GM13976 (cell line): ENCODE measurements around the gene GALNT18.

Source experiments
- DNase-seq: peaks from one replicate; pipeline ENCODE4 v3.0.0; 2012; ENCODE audit warnings: low spot score
- CTCF ChIP-seq: IDR thresholded peaks from 2 replicates; pipeline ENCODE4 v1.5.1; 2012; ENCODE audit warnings: borderline replicate concordance, mild to moderate bottlenecking; ENCODE audit not compliant: insufficient read depth; ENCODE audit errors: extremely low read depth, missing control alignments, control extremely low read depth
- in situ Hi-C: fragments of 300-500 bp; cut with MboI; formaldehyde crosslinking; loops from one replicate; pipeline ENCODE4 v1.12.0; 2022; ENCODE audit warnings: low sequenced_read_pairs, mixed read lengths, inconsistent platforms; ENCODE audit not compliant: unreplicated experiment

Gene GALNT18

GRCh38 chr11:11349106-11349825, 272.5 kb downstream of the GALNT18 start:
- TF ChIP-seq CTCF: no peak
- in situ Hi-C loops: no loop called here
- no peak for DNase-seq

- in situ Hi-C loops: no loop called here
- TF ChIP-seq CTCF: no peak
- DNase-seq: no peak
Observed at GRCh38 chr11:11348303-11348702, 273.5 kb downstream of the GALNT18 start.

GRCh38 chr11:11347592-11347991, 274.2 kb downstream of the GALNT18 start:
- in situ Hi-C loops: no loop called here
- TF ChIP-seq CTCF: no peak
- DNase-seq: no peak

- in situ Hi-C loops: no loop called here
- TF ChIP-seq CTCF: no peak
- DNase-seq: no peak
Observed at GRCh38 chr11:11346303-11346702, 275.5 kb downstream of the GALNT18 start.

- in situ Hi-C loops: no loop called here
- DNase-seq: no peak
- no peak for TF ChIP-seq CTCF
Observed at GRCh38 chr11:11345099-11345498, 276.7 kb downstream of the GALNT18 start.

GRCh38 chr11:11344045-11344444, 277.8 kb downstream of the GALNT18 start:
- DNase-seq: peak; percentile 47
- in situ Hi-C loops: no loop called here
- no peak for TF ChIP-seq CTCF
